Activated T-cell treated with anti-CD3 and anti-CD28 coated beads for 4 hours (primary cell): ENCODE results near the gene TDRD1.

ENCODE experiments used
- DNase-seq: peaks from one replicate; pipeline ENCODE4 v3.0.0-alpha.2; 2020

The TDRD1 gene

DNA sequence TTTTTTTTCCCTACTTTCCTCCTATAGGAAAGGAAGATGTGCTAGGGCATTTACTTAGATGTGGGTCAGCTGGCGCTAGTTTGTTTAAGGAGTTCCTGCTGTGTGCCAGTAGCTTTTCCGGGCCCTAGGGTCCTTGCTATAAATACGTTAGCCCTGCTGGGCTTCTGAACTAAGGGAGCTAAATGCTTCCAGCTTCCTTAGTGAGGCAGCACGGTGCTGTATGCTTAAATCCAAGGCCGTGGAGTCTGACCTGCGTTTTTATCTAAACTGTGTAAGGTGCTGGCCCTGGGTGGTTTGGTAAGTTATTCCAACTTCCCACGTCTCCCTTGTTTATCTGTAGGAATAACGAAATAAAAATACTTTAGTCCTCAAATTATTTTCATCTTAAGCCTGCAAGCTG is 594 bp downstream of the TDRD1 start:
- no peak for DNase-seq

DNA sequence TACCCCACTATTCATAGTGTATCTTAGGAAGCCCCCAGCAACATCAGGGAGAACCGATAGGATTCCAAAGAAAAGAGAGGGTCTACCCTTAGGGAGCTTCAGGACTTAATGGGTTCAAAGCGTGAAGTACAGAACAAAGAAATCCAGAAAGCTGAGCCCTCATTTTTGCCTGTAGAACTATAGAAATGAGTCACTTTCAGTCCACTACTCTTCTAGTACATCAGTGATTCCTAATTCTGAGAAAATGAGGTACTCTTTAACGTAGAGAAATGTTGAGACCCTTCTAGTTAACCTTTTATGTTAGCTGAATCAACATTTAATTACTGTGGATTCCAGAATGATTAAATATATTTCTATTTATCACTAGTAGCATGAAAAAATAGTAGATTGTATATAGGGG is 1.8 kb downstream of the TDRD1 start:
- no peak for DNase-seq

DNA sequence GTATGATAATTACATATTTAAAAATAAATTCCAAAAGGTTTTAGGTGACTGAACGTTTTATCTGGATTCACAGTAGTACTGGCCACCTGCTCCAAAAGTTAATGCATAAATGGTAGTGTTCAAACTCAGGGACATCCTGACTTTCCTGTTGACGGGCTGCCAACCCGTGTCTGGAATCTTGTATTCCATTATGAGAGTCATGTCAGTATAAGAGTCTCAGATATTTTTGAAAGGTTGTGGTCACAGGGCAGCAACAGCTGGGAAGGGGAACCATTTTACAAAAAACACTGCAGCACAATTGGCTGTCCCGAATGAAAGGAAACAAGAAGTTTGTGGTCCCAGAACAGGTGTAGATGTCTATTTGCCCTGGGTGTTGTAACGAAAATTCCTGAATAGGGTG is 2.8 kb downstream of the TDRD1 start:
- no peak for DNase-seq

DNA sequence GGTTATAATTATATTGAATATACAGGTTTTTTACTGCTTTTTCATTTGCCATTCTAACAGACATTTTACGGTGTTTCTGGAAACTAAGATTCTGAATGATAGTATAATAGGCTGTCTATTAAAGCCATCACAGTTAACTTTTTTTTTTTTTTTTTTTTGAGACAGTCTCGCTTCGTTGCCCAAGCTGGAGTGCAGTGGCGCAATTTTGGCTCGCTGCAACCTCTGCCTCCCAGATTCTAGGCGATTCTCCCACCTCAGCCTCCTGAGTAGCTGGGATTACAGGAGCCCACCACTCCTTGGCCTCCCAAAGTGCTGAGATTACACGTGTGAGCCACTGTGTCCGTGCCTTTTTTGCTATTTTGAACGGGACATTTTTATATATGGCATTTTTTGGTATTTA is 4.4 kb downstream of the TDRD1 start:
- no peak for DNase-seq

DNA sequence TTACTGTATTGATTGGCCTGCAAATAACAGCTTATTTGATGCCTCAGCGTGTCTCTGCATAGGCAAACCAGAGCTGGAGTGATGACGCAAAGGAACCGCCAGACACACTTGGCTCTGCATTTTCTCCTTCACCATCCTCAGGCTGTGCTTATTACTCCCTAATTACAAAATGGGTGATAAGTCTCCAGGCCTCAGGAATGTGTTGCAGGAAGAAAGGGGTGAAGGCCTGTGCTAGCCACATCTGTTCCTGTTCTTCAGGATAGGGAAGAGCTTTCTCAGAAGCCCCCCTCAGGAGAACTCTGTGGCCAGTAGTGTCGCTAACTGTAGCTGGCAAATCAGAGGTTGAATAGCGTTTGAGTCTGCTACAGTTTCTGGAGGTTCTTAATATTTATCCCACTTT is 5.1 kb downstream of the TDRD1 start:
- DNase-seq = no peak

DNA sequence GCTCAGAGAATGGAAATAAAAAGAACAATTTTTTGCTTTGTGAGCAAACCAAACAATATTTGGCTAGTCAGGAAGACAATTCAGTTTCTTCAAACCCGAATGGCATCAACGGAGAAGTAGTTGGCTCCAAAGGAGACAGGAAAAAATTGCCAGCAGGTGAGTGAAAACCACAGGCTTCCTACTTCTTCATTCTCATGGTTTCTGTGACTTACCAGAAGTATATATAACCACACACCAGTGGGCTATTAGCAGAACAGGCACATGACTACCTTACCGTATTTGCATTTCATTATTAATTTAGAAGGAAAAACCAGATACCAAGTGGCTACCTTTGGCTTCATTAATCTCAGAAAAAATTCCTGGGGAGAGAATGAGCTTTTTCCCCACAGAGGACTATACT is 8.8 kb downstream of the TDRD1 start:
- DNase-seq = no peak

DNA sequence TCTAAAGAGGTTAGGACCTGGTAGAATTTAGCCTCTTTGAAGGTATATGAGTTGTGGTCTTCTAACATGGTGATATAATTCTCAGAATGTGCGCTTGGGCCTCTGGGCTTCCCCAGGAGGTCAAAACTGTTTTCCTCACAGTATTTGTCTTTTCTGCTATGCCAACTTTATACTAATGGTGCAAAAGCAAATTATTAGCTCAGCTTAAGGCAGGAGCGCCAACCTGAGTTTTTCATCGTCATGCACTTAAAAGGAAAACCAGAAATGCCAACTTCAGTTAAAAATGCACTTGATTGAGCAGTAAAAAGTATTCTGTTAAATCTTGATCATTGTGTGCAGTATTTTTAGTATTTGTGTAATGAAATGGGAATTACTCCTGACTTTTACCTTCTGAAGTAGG is 9.7 kb downstream of the TDRD1 start:
- no peak for DNase-seq

DNA sequence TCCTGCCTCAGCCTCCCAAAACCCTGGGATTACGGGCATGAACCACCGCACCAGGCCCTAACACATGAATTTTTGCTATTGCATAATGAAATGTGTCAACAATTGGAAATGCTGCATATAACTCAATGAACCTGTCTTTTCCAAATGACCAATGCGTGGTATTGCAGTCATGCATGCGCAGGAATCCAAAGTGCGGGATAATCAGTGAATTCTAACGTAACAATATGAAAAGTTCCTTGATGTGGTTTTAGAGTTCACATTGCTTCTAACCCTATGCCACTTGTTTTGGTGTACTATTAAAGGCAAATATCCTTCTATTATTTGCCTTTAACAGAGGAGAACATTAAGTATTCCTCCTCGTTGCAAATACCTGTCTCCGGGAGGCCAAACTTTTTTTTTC is 10.5 kb downstream of the TDRD1 start:
- no peak for DNase-seq

DNA sequence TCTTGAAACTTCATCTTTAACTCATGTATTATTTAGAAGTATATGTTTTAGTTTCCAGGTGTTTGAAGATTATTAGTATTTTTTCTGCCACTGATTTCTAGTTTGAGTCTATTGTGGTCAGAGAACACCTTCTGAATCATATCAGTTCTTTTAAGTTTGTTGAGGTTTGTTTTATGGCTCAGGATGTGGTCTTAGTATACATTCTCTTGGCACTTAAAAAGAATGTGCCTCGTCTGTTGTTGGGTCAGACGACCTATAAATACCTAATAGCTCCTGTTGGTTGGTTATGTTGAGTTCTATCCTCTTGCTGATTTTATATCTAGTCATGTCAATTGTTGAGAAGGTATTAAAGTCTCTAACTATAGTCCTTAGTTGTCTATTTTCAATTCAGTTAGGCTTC is 15.9 kb downstream of the TDRD1 start:
- DNase-seq = no peak

DNA sequence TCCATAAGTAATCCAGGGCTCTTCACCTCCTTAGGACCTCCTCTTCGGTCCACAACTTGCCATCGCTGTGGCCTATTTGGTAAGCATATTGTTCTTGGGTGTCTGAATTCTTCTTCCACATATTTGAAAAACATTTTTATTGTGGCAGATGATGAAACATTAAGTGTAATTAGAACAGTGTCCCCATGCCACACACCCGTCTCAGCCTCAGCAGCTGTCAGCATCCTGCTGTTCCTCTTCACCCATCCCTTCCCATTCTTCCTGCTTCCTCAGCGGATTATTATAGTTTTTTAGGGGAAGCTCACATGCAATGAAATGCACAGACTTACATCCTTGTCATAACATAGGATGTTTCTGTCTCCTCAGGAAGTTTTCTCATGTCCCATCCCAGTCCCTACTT is 20.1 kb downstream of the TDRD1 start:
- no peak for DNase-seq

DNA sequence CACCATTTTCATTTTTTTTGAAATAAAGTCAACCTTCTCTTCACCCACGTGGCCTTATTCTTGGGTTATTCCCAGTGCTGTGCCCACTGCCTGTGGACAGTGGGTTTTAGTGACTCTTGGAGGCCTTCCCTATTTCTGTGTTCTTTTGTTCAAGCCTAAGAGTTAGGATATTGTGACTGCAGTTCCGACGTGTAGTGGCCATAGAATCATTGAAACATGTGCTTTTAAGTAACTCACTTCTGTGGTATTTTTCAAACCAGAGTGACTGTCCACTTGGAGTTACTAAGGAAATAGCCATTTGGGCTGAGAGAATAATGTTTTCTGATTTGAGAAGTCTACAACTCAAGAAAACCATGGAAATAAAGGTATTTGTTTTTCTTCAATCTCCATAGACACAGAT is 23.7 kb downstream of the TDRD1 start:
- DNase-seq = no peak

DNA sequence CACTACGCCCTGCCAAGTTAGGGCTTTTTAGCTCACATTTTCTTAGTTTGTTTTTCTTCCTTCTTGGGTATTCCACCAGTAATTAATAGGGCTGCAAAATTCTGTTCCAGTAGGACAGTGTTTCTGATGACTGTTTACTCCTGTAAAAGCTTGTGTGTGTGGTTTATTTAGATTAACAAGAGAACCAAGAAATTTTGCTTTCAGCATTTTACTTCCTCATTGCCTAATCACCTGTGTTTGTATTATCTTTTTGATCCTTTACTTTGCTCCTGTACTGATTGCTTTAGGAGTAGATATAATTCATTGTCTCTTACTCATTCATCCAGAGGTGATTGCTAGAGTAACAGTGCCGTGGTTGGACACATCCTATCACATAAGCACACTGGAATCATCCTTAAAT is 27.7 kb downstream of the TDRD1 start:
- DNase-seq = no peak

DNA sequence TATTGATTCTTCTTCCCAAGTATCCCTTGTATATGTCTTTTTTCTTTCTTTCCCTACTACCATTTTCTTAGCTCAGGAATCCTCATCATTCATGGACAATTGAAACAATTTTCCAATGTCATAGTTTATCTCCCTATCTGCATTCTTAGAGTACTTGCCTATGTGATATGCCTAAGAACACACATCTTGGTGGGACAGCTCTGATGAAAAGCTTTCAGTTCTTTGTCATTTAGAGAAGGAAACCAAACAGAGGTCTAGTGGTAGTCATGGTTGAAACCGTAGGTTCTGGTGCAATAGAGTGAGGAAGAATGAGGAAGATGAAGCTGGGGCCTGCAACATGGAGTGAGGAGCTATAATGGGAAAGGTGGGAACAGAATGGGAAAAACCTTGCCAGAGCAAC is 28.2 kb downstream of the TDRD1 start:
- DNase-seq = no peak

DNA sequence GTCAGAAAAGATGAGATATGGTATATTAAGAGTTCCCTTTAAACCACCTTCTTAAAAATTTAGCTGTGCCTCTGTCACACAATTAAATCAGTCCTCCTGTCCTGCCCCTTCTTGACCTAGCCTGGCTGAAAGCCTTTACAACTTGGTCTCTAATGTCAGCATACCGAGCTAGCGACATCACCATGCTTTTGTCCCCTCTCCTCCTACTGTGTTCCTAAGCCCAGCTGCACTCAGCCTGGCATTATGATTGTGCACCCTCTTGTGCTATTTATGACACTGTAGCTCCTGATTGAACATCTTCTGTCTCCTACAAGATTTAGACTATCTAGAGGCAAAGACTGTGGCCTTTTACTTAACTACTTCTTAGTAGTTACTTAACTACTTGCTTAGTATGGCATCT is 29.2 kb downstream of the TDRD1 start:
- no peak for DNase-seq

DNA sequence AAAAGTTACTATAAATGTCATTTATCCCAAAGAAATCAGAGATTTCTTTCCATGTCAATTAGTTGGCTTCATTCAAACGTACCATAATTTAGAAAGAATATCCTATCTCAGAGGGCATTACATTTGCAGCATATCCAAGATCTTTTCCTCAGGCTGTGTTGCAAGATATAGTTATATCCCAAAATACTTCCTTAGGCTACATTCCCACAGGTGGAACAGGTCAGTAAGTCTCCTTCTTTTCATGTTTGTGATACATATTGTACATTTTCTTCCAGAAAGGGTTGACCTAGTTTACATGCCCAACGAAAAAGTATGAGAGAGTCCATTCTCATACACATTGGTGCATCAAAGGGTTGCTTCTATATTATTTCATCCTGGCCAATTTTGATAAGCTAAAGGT is 33.0 kb downstream of the TDRD1 start:
- no peak for DNase-seq

DNA sequence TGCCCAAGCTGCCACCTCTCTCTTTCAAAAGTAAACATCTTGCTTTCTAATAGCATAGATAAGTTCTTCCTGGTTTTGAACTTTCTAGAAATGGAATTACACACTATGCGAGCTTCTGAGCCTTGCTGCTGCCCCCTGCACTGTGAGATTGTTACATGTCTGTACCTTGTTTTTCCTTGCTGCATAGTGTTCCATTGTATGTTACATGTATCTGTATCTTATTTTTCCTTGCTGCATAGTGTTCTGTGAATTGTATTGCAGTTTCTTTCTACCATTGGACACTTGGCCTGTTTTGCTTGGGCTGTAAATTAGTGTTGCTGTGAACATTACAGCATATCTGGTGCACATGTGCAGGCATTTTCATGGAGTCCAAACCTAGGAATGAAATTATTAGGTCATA is 35.9 kb downstream of the TDRD1 start:
- no peak for DNase-seq

DNA sequence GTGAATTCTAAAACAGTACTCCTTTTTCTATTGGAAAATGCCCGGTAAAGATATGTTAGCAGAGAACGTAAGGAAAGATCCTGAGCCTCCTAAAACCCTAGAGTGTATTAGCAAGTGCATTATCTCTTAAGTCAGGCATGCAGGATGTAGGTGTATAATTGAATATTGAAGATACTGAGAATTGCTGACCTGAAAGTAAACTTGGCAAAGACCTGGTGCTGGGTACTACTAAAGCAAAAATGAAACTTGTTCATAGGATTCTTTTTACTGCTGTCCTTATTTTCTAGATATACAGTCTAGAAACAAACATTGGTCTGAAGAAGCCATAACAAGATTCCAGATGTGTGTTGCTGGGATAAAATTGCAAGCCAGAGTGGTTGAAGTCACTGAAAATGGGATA is 41.1 kb downstream of the TDRD1 start:
- DNase-seq = no peak

DNA sequence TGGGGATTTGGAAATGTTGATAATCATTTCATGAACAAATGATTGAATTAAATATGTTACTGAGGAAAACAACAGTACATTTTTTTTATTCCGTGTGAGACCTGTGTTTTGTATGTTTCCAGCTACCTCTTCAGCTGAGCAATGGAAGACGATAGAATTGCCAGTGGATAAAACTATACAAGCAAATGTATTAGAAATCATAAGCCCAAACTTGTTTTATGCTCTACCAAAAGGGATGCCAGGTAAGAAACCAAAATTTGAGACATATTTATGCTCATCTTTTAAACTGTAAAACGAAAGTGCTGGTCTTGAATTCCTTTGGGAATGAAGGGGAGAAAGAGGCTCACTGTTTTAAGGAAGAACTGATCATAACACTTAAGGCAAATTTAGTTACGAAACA is 42.1 kb downstream of the TDRD1 start:
- DNase-seq = no peak

DNA sequence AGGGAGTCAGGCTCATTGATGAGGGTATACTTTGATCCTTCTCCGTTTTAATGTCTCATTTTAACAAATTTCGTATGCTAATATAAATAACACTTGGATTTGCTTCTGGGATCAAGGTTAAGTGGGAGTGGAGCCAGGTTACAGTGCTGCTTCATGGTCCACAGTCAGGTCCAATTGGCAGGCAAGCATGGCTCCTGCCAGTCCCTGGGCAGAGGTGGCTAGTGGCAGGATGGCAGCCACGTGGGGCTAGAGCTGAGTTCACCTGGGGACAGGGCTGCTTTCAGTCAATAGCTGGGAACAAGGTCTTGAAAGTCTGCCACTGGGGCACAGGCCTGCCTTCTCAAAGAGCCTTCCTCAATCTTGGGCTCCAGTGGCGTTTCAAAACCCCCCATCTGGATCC is 43.9 kb downstream of the TDRD1 start:
- no peak for DNase-seq

DNA sequence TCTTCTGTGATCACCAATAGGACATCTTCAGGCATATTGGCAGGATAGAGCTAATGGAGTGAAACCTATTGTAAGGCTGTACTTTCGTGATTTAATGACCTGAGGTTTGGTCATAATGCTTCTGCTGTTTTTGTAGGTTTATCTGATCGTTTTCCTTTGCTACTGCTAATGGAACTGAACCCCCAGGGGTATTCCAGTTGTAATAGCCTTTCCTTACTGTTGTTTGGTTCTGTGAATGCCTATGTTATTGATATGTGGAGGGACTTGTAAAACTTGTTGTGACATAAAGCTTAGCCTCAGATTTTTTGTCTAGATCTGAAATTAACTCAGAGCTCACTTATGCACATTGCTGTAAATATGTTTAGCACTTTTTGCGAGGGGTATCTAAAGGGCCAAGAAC is 49.0 kb downstream of the TDRD1 start:
- no peak for DNase-seq

DNA sequence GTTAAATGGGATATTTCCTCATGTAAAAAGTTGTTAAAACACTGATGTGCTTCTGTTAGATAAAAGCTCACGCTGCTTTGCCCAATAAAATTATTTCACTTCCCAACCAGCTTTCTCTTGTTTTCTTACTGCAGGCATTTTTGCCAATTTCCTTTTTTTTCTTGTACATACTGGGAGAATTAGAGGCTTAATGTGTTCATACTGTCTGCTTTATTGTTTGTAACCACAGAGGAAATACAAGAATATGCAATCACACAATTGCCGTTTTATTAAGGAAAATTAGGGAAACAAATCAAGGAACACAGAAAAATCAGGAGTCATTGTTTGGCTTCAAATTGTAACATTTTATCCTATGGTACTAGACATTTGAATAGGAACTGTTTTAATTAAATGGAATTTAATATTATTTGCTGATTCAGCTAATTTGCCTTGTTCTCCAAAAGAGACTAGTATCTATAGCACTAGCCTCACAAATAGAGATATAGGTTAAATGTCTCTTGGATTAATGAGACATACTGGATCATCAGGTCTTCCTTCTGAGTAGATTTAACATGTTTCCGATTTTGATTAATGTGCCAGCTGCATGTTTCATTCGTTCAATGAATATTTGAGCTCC is 53.5 kb downstream of the TDRD1 start:
- no peak for DNase-seq

DNA sequence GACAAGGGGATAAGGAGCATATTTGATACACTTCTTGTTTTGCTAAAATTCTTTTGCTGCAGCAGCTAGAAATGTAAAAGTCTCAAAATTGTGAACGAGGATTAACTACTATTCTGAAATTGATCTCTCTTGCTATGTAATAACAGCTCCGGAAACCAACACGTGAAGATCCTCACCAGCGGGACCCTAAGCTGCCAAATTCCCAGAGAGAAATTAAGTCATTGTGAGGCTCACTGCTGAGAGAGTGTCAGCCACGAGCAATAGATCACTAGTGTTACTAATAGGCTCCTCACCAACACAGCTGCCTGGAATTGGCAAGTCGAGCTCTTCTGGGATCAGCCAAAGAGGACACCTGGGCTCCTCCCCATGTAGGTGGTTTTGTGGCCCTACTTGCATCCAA is 54.3 kb downstream of the TDRD1 start:
- no peak for DNase-seq

DNA sequence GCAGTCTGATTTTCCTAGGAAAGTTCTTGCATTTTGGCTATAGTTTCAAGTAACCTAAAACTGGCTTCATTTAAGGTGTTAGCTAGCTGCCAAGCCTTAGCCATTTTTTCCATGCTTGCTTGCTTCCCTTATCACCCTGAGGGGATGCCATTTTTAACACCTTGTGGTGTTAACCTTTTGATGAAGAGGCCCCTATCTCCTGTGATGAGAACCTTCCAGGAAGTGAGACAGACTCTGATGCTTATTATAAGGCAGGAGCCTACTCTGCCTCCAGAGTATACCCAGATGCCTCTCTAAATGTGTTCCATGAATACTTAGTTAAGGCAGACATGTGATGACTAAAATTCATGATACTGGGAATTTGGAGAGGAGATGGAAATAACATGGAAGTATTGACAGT is 55.0 kb downstream of the TDRD1 start:
- DNase-seq = no peak

DNA sequence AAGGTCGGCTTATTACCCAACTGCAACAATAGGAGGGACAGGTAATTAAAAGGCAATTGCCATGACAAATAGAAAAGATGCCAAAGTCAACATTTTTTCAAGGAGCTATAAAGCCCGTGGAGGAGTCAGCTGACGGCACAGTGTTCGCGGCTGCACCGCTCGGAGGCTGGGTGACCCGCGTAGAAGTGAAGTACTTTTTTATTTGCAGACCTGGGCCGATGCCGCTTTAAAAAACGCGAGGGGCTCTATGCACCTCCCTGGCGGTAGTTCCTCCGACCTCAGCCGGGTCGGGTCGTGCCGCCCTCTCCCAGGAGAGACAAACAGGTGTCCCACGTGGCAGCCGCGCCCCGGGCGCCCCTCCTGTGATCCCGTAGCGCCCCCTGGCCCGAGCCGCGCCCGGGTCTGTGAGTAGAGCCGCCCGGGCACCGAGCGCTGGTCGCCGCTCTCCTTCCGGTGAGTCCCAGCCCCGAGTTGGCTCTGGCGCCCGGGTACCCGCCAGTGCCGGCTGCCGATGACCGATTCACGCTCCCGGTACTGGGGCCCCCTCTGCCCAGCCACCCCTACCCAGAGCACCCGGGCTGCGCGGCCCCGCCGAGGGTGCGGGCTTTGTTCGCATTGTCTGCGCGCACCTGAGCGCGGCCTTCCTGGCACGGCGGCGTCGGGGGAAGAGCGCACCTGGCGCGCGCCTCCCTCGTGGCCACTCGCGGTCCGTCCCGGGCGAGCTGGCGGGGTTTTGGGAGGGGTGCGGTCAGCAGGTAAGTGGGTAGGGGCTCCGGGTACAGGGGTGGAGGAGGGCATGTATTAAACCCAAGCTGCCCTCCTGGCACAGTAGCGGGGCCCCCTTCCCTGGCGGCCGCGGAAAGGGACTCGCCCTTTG is 60.2 kb downstream of the TDRD1 start, which contains the start of gene VWA2:
TSS of gene VWA2 (plus strand) at position 138 of the 877 bp plus-strand sequence. CDS start 9,460 bp downstream, outside the sequence.
- DNase-seq = no peak

DNA sequence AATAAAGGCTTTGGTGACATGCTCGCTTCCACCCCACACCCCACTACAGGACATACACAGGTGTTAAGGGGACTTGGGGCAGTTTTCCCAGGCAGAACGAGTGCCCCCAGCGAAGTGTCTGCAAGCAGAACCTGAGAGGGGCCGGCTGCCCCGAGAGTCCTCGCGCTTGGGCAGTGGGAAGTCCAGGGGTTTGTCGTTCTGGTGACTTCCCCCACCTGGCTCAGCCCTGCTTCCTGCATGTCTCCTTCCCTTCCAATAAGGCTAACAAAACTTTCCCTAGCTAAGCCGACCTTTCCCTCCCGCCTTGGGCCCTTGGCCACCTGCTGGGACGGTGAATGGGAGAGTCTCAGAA is 60.8 kb downstream of the TDRD1 start:
- no peak for DNase-seq
